Sigmoid colon (tissue), 7 donors: ENCODE data around the gene SESTD1. TPM values are rescaled to one million over a fixed set of nuclear protein-coding genes. Genes with fewer than 3 reads are reported as not detected.

Source experiments
- DNase-seq: peaks from one replicate; pipeline ENCODE4 v3.0.0-alpha.2; 2019
- H3K27ac ChIP-seq, 4 donors: fragments of 200-600 bp; sonication (generic); one replicate each; pipeline ENCODE4 v1.5.1; 2016 to 2019; ENCODE audit warnings: mild to moderate bottlenecking in 1 of 4
- H3K27me3 ChIP-seq, 3 donors: fragments of 200-600 bp; sonication (generic); one replicate each; pipeline ENCODE4 v1.5.1; 2019; ENCODE audit warnings: mild to moderate bottlenecking in 1 of 3
- H3K36me3 ChIP-seq, 4 donors: fragments of 200-600 bp; sonication (generic); one replicate each; pipeline ENCODE4 v1.5.1; 2016 to 2019
- H3K4me1 ChIP-seq, 4 donors: fragments of 200-600 bp; sonication (generic); one replicate each; pipeline ENCODE4 v1.5.1; 2017 to 2019
- H3K4me3 ChIP-seq, 4 donors: fragments of 200-600 bp; sonication (generic); one replicate each; pipeline ENCODE4 v1.5.1; 2017 to 2019; ENCODE audit warnings: mild to moderate bottlenecking in 2 of 4, moderate library complexity in 1 of 4
- H3K9me3 ChIP-seq, 4 donors: fragments of 200-600 bp in 3 of 4; sonication (generic) in 3 of 4; one replicate each; pipeline versions ENCODE4 v1.5.1 to v1.6.1; 2013 to 2019
- CTCF ChIP-seq, 4 experiments: fragments of 450-650 bp in 3 of 4; fragments of 200-600 bp in 1 of 4; IDR thresholded peaks; one replicate each; pipeline ENCODE4 v1.5.1; 2016 to 2019; ENCODE audit warnings: antibody characterized with exemption in 4 of 4, mild to moderate bottlenecking in 3 of 4, moderate library complexity in 2 of 4
- EP300 ChIP-seq, 4 donors: sonication (generic); formaldehyde crosslinking; IDR thresholded peaks; one replicate each; pipeline ENCODE4 v1.6.1; 2017; ENCODE audit warnings: antibody characterized with exemption in 4 of 4
- POLR2A ChIP-seq, 2 donors: fragments of 450-650 bp; IDR thresholded peaks; one replicate each; pipeline ENCODE4 v1.6.1; 2016; ENCODE audit warnings: antibody characterized with exemption in 2 of 2, mild to moderate bottlenecking in 2 of 2, moderate library complexity in 2 of 2
- POLR2AphosphoS5 ChIP-seq, 4 donors: sonication (generic); formaldehyde crosslinking; IDR thresholded peaks; one replicate each; pipeline ENCODE4 v1.6.1; 2017; ENCODE audit warnings: antibody characterized with exemption in 4 of 4
- WGBS, 2 donors: extraction: QIAGEN DNeasy Blood & Tissue Kit; methylation state at CpG; one replicate each; pipeline ENCODE4 v1.1.7; 2013; 5-methylcytosine and 5-hydroxymethylcytosine counted together
- intact Hi-C: fragments of 100-400 bp; cut with DNase I; formaldehyde crosslinking; loops from one replicate; pipeline ENCODE4 v1.15.1; 2023
- polyA plus RNA-seq, 3 donors: library from polyadenylated mRNA; stranded (reverse); fragments of 200-250 nt; gene quantifications; one replicate each; pipeline ENCODE4 v1.2.3, GENCODE V29; 2013
- total RNA-seq, 4 donors: library from RNA; depleted of rRNA; stranded (reverse); fragments of >200 nt; gene quantifications; one replicate each; pipeline ENCODE4 v1.1.0, GENCODE V29; 2016
- donor health status: healthy with polysubstance abuse.
- donor health status: Bipolar disorder and iron deficiency.
- donor health status: healthy.

SESTD1 gene
- total and polyA plus RNA-seq, 7 donors: 9.5 to 52.3 (median 31.0) TPM

GRCh38 chr2:179263446-179264367 is 925 bp downstream of the SESTD1 start:
- H3K27me3 ChIP-seq: no peaks in the 10 kb centered on the region
- H3K36me3 ChIP-seq: no peaks in the 10 kb centered on the region
- peak in 1 of 4 donors; percentile 9 for TF ChIP-seq POLR2AphosphoS5 (IDR thresholded peaks at IDR 0.05)
- no peak for TF ChIP-seq CTCF (IDR thresholded peaks at IDR 0.05)
- no peaks in the 10 kb centered on the region for H3K9me3 ChIP-seq
- 0 to 1% methylated on average over 62 of the region's 62 CpGs for WGBS, 2 donors
- DNase-seq: peak; percentile 79
- peak overlapping the region; percentile 64 to 81 (median 78) for H3K4me3 ChIP-seq
- intact Hi-C loops: loop anchor here (2.0 kb wide), 1 partner anchor 37 kb away; no protein-coding TSS in a partner anchor
- H3K27ac ChIP-seq: peak overlapping the region; percentile 87 to 91 (median 90)
- H3K4me1 ChIP-seq: peaks cover 0 to 33% (median 22%) of the 10 kb centered on the region in 4 donors

GRCh38 chr2:179263015-179263414 is 1.6 kb downstream of the SESTD1 start:
- Histone ChIP-seq H3K4me1 (peaks cover 0 to 33% (median 22%) of the 10 kb centered on the region in 4 donors), H3K27me3 (no peaks in the 10 kb centered on the region), H3K27ac (peak overlapping the region; percentile 87 to 91 (median 90)), H3K4me3 (peak overlapping the region; percentile 64 to 81 (median 78)), H3K9me3 (no peaks in the 10 kb centered on the region), H3K36me3 (no peaks in the 10 kb centered on the region)
- no peak for TF ChIP-seq CTCF (IDR thresholded peaks at IDR 0.05)
- peak in 1 of 4 donors; percentile 35 for TF ChIP-seq POLR2AphosphoS5 (IDR thresholded peaks at IDR 0.05)
- TF ChIP-seq EP300 (IDR thresholded peaks at IDR 0.05): no peak
- no peak for TF ChIP-seq POLR2A (IDR thresholded peaks at IDR 0.05)
- DNase-seq: no peak
- whole genome bisulfite sequencing, 2 donors: 5 to 33% methylated on average over 4 of the region's 4 CpGs
- intact Hi-C loops: no loop called here

GRCh38 chr2:179262077-179262660 is 2.5 kb downstream of the SESTD1 start:
- Histone ChIP-seq H3K4me1 (peaks cover 0 to 33% (median 22%) of the 10 kb centered on the region in 4 donors), H3K4me3 (no peak overlapping the region)

GRCh38 chr2:179261151-179261825 is 3.3 kb downstream of the SESTD1 start:
- H3K27me3 ChIP-seq: no peaks in the 10 kb centered on the region
- no peak overlapping the region for H3K4me3 ChIP-seq
- no peaks in the 10 kb centered on the region for H3K36me3 ChIP-seq
- peaks cover 0 to 33% (median 22%) of the 10 kb centered on the region in 4 donors for H3K4me1 ChIP-seq
- 57 to 73% methylated on average over 2 of the region's 2 CpGs for WGBS, 2 donors
- no peak for DNase-seq
- intact Hi-C loops: no loop called here
- TF ChIP-seq POLR2AphosphoS5 (IDR thresholded peaks at IDR 0.05) (no peak), CTCF (IDR thresholded peaks at IDR 0.05) (no peak)
- H3K27ac ChIP-seq: no peak overlapping the region
- H3K9me3 ChIP-seq: no peaks in the 10 kb centered on the region

More at GRCh38 chr2:179262077-179262660, 2.5 kb downstream of the SESTD1 start:
- no peak for TF ChIP-seq EP300 (IDR thresholded peaks at IDR 0.05)
- TF ChIP-seq POLR2A (IDR thresholded peaks at IDR 0.05): no peak
- TF ChIP-seq CTCF (IDR thresholded peaks at IDR 0.05): no peak
- no peak for TF ChIP-seq POLR2AphosphoS5 (IDR thresholded peaks at IDR 0.05)
- no peak for DNase-seq
- Histone ChIP-seq H3K27ac (no peak overlapping the region), H3K9me3 (no peaks in the 10 kb centered on the region), H3K27me3 (no peaks in the 10 kb centered on the region), H3K36me3 (no peaks in the 10 kb centered on the region)
- intact Hi-C loops: no loop called here
- 91 to 93% methylated on average over 3 of the region's 3 CpGs for WGBS, 2 donors
